HCT116 (cell line): ENCODE data around the gene ATPAF1.

Experiments used
- EGR1 ChIP-seq: IDR thresholded peaks from 2 replicates; pipeline ENCODE4 v1.6.1; 2012; ENCODE audit warnings: low read depth
- EZH2phosphoT487 ChIP-seq: fragments of 200-600 bp; IDR thresholded peaks from 2 replicates; pipeline ENCODE4 v1.6.1; 2018; ENCODE audit warnings: antibody characterized with exemption, borderline replicate concordance
- POLR2AphosphoS5 ChIP-seq: IDR thresholded peaks from 2 replicates; pipeline ENCODE4 v1.6.1; 2011; ENCODE audit warnings: mild to moderate bottlenecking, low read depth, low read length, moderate library complexity
- REST ChIP-seq: IDR thresholded peaks from 2 replicates; pipeline ENCODE4 v1.6.1; 2012; ENCODE audit warnings: low read depth
- YY1 ChIP-seq: IDR thresholded peaks from 2 replicates; pipeline ENCODE4 v1.6.1; 2011; ENCODE audit warnings: low read length, low read depth, moderate library complexity, mild to moderate bottlenecking; ENCODE audit not compliant: insufficient replicate concordance; ENCODE audit errors: extremely low read depth
- ZNF274 ChIP-seq: fragments of 200-500 bp; sonication (Bioruptor generic); IDR thresholded peaks from 2 replicates; pipeline ENCODE4 v1.6.1; 2014; ENCODE audit warnings: mild to moderate bottlenecking, low read depth, low read length, inconsistent platforms
- TF ChIP-seq, protein P1 (sequence below): IDR thresholded peaks from 2 replicates; pipeline ENCODE4 v1.6.1; 2012
- TF ChIP-seq, protein P2 (sequence below), 3 experiments: fragments of 200-600 bp in 1 of 3; sonication (generic) in 1 of 3; IDR thresholded peaks in 2 of 3; conservative IDR thresholded peaks in 1 of 3; 2 replicates each; pipeline ENCODE4 v1.5.1; 2012 to 2017; ENCODE audit warnings: low read depth in 2 of 3, low read length in 2 of 3, antibody characterized with exemption in 1 of 3, borderline replicate concordance in 1 of 3, control low read depth in 1 of 3, mild to moderate bottlenecking in 1 of 3, mixed read lengths in 1 of 3, mixed run types in 1 of 3, moderate library complexity in 1 of 3; ENCODE audit not compliant: insufficient read depth in 1 of 3

- TF ChIP-seq YY1: no peak
- TF ChIP-seq, protein P1, sequence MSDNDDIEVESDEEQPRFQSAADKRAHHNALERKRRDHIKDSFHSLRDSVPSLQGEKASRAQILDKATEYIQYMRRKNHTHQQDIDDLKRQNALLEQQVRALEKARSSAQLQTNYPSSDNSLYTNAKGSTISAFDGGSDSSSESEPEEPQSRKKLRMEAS: no peak
- TF ChIP-seq, protein P2, sequence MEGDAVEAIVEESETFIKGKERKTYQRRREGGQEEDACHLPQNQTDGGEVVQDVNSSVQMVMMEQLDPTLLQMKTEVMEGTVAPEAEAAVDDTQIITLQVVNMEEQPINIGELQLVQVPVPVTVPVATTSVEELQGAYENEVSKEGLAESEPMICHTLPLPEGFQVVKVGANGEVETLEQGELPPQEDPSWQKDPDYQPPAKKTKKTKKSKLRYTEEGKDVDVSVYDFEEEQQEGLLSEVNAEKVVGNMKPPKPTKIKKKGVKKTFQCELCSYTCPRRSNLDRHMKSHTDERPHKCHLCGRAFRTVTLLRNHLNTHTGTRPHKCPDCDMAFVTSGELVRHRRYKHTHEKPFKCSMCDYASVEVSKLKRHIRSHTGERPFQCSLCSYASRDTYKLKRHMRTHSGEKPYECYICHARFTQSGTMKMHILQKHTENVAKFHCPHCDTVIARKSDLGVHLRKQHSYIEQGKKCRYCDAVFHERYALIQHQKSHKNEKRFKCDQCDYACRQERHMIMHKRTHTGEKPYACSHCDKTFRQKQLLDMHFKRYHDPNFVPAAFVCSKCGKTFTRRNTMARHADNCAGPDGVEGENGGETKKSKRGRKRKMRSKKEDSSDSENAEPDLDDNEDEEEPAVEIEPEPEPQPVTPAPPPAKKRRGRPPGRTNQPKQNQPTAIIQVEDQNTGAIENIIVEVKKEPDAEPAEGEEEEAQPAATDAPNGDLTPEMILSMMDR (IDR thresholded peaks at IDR 0.05 in 2 of 3, conservative IDR thresholded peaks at IDR 0.05 in 1 of 3; ENCODE audit: borderline replicate concordance in 1 of 3, insufficient read depth in 1 of 3, low read depth in 2 of 3, low read length in 2 of 3): no peak
- no peak for TF ChIP-seq REST
- TF ChIP-seq EZH2phosphoT487: no peak
- no peak for TF ChIP-seq POLR2AphosphoS5
- no peak for TF ChIP-seq EGR1
- TF ChIP-seq ZNF274: no peak
Observed at GRCh38 chr1:46652321-46653100, 15.7 kb downstream of the ATPAF1 start.
